ENCODE results near the gene OXSR1.
"Not testable (repeated sequence)": the region's sequence is repeated elsewhere in the genome, so short reads cannot be mapped to it uniquely, and the experiment has no call there.

OXSR1 gene

DNA sequence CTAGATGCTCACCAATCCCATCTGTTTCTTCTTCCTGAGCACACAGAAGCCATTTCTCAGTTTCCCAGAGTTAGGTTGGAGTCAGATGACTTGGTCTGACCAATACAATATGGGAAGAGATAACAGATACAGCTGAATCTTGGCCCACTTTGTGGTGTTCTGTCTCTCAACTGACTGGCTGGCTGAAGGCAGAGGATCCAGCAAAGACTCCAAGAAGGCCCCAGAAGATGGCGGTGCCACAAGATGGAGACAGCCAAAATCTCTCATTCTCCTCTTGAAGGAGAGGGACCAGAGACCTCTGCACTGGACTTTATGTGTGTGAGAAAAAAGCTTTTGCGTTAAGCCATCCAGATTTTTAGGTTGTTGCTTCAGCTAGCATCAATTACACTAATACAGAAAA, 8.2 kb upstream of the OXSR1 start:
- WGBS (ENCODE audit: insufficient coverage), result 89% methylated on average over 1 of the region's 2 CpGs
- H3K27me3 ChIP-seq (replicated peaks in 2 of 5; ENCODE audit: control insufficient read depth in 4 of 5, insufficient read depth in 5 of 5, low read length in 4 of 5), result no peaks in the 10 kb centered on the region
- H3K4me1 ChIP-seq (ENCODE audit: control extremely low read depth in 1 of 4, control insufficient read depth in 4 of 4, insufficient read depth in 4 of 4, low read length in 3 of 4), result peaks cover 0 to 10% (median 0%) of the 10 kb centered on the region in 4 experiments
- CTCF ChIA-PET, result interaction anchor here (0.6 to 3.0 kb wide), 3 partner anchors 8 to 669 kb away, joined by 3 to 10 read pairs (median 3); partner anchors contain the start of genes ACAA1, MYD88 and OXSR1
- no peak overlapping the region for H3K27ac ChIP-seq (ENCODE audit: insufficient read depth in 1 of 2, low read depth in 1 of 2, low read length in 2 of 2, poor library complexity in 1 of 2, severe bottlenecking in 2 of 2)
- DNase-seq, result no peak
- POLR2A ChIA-PET, result no interaction called here
- H3K36me3 ChIP-seq (ENCODE audit: control insufficient read depth in 4 of 4, insufficient read depth in 4 of 4, low read length in 3 of 4), result no peaks in the 10 kb centered on the region
- H3K4me3 ChIP-seq (ENCODE audit: control insufficient read depth in 1 of 7, extremely low read depth in 1 of 7, insufficient read depth in 4 of 7, low read depth in 2 of 7, low read length in 6 of 7), result no peak overlapping the region
- no peaks in the 10 kb centered on the region for H3K9me3 ChIP-seq (ENCODE audit: control extremely low read depth in 1 of 5, control insufficient read depth in 4 of 5, insufficient read depth in 2 of 5, low read depth in 1 of 5, low read length in 4 of 5)

DNA sequence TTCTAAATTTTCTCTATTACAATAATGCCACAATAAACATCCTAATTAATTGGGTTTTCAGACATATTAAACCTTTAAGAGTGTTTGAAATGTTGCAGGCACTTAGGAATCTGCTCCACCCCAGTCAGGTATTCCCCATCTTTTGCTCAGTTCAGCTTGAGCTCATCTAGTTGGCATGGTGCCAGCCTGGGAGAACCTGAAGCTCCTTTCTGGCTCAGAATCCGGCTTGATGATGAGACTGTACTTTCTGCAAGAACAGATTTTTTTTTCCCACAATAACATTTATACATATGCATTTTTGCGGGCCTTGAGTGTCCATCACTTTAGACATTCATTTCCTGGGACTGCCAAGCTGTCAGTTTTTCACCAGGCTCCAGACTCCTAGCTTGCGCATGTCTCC, 7.7 kb upstream of the OXSR1 start:
- WGBS (ENCODE audit: insufficient coverage), result 93% methylated on average over 3 of the region's 3 CpGs
- H3K4me3 ChIP-seq (ENCODE audit: control insufficient read depth in 1 of 7, extremely low read depth in 1 of 7, insufficient read depth in 4 of 7, low read depth in 2 of 7, low read length in 6 of 7), result no peak overlapping the region
- POLR2A ChIA-PET, result no interaction called here
- no peaks in the 10 kb centered on the region for H3K27me3 ChIP-seq (replicated peaks in 2 of 5; ENCODE audit: control insufficient read depth in 4 of 5, insufficient read depth in 5 of 5, low read length in 4 of 5)
- H3K9me3 ChIP-seq (ENCODE audit: control extremely low read depth in 1 of 5, control insufficient read depth in 4 of 5, insufficient read depth in 2 of 5, low read depth in 1 of 5, low read length in 4 of 5), result no peaks in the 10 kb centered on the region
- H3K27ac ChIP-seq (ENCODE audit: insufficient read depth in 1 of 2, low read depth in 1 of 2, low read length in 2 of 2, poor library complexity in 1 of 2, severe bottlenecking in 2 of 2), result no peak overlapping the region
- H3K4me1 ChIP-seq (ENCODE audit: control extremely low read depth in 1 of 4, control insufficient read depth in 4 of 4, insufficient read depth in 4 of 4, low read length in 3 of 4), result peaks cover 0 to 8% (median 0%) of the 10 kb centered on the region in 4 experiments
- CTCF ChIA-PET, result interaction anchor here (3.0 kb wide), 1 partner anchor 20 kb away, joined by 10 read pairs; the partner anchor contains the start of genes ACAA1 and MYD88
- no peak for DNase-seq
- no peaks in the 10 kb centered on the region for H3K36me3 ChIP-seq (ENCODE audit: control insufficient read depth in 4 of 4, insufficient read depth in 4 of 4, low read length in 3 of 4)

DNA sequence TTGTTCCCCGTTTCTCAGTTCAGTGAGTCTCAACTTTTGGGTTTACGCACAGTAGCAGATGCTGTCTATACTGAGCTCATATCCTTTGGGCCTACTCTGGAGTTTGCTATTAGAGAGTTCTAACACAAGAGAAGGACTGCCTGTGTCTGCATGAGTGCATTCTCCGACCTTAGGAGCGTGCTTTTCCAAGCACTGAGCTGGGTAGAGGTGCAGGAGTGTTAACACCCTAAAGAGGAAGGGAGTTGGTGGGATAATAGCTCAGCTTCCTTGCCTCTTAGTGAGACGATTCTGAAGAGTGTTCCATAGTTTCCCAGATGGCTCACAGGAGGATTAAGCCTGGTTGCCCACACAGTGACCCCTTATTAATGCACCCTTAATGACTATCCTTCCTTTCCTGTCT, 6.9 kb upstream of the OXSR1 start:
- H3K27ac ChIP-seq (ENCODE audit: insufficient read depth in 1 of 2, low read depth in 1 of 2, low read length in 2 of 2, poor library complexity in 1 of 2, severe bottlenecking in 2 of 2), result no peak overlapping the region
- DNase-seq, result no peak
- H3K9me3 ChIP-seq (ENCODE audit: control extremely low read depth in 1 of 5, control insufficient read depth in 4 of 5, insufficient read depth in 2 of 5, low read depth in 1 of 5, low read length in 4 of 5), result no peaks in the 10 kb centered on the region
- H3K36me3 ChIP-seq (ENCODE audit: control insufficient read depth in 4 of 4, insufficient read depth in 4 of 4, low read length in 3 of 4), result no peaks in the 10 kb centered on the region
- WGBS (ENCODE audit: insufficient coverage), result 87% methylated on average over 2 of the region's 5 CpGs
- H3K4me3 ChIP-seq (ENCODE audit: control insufficient read depth in 1 of 7, extremely low read depth in 1 of 7, insufficient read depth in 4 of 7, low read depth in 2 of 7, low read length in 6 of 7), result no peak overlapping the region
- H3K27me3 ChIP-seq (replicated peaks in 2 of 5; ENCODE audit: control insufficient read depth in 4 of 5, insufficient read depth in 5 of 5, low read length in 4 of 5), result no peaks in the 10 kb centered on the region
- CTCF ChIA-PET, result interaction anchor here (0.8 to 3.0 kb wide), 2 partner anchors 9 to 21 kb away, joined by 4 to 10 read pairs; partner anchors contain the start of genes ACAA1 and MYD88
- H3K4me1 ChIP-seq (ENCODE audit: control extremely low read depth in 1 of 4, control insufficient read depth in 4 of 4, insufficient read depth in 4 of 4, low read length in 3 of 4), result no peaks in the 10 kb centered on the region
- POLR2A ChIA-PET, result no interaction called here

DNA sequence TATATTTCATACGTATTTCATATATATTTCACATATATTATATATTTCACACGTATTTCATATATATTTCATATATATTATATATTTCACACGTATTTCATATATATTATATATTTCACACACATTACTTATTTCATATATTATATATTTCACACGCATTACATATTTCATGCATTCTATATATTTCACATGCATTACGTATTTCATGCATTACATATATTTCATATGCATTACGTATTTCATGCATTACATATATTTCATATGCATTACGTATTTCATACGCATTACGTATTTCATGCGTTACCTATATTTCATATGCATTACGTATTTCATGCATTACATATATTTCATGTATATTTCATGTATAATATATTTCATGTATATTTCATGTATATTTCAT, 4.6 kb upstream of the OXSR1 start:
- CTCF ChIA-PET; H3K9me3 ChIP-seq (ENCODE audit: control extremely low read depth in 1 of 5, control insufficient read depth in 4 of 5, insufficient read depth in 2 of 5, low read depth in 1 of 5, low read length in 4 of 5); H3K4me3 ChIP-seq (ENCODE audit: control insufficient read depth in 1 of 7, extremely low read depth in 1 of 7, insufficient read depth in 4 of 7, low read depth in 2 of 7, low read length in 6 of 7); DNase-seq; POLR2A ChIA-PET; H3K27me3 ChIP-seq (replicated peaks in 2 of 5; ENCODE audit: control insufficient read depth in 4 of 5, insufficient read depth in 5 of 5, low read length in 4 of 5); H3K36me3 ChIP-seq (ENCODE audit: control insufficient read depth in 4 of 4, insufficient read depth in 4 of 4, low read length in 3 of 4); H3K4me1 ChIP-seq (ENCODE audit: control extremely low read depth in 1 of 4, control insufficient read depth in 4 of 4, insufficient read depth in 4 of 4, low read length in 3 of 4); H3K27ac ChIP-seq (ENCODE audit: insufficient read depth in 1 of 2, low read depth in 1 of 2, low read length in 2 of 2, poor library complexity in 1 of 2, severe bottlenecking in 2 of 2): not testable (repeated sequence)
- 100% methylated on average over 1 of the region's 11 CpGs for WGBS (ENCODE audit: insufficient coverage)

DNA sequence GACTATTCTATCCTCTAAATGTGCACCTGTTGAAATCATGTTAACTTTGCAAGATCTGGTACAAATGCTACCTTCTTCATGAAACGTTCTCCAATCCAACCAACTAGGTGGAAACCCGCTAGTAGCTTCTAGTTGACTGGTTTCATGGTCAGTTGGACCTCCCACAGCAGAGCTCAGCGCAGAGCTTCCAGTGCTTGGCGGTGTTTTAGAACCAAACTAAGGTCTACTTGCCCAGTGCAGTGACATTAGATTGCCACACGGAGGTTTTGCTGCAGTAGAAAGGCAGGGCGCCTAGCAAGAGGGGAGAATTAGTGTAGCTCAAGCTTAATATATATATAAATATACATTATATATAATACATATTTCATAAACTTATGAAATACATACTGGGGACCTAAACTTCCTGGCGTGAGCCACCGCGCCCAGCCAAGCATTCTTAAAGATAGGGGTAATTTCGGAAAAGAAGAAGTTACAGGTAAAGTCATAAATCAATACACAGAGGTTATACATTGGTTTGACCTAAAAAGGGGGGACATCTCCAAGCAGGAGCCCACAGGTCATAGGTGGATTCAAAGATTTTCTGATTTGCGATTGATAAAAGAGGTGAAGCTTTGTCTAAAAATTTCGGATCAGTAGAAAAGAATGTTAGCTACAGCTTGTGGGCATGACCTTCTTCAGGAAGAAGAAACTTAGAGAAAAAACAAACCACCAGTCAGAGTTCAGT, 2.1 kb upstream of the OXSR1 start:
- H3K9me3 ChIP-seq (ENCODE audit: control extremely low read depth in 1 of 5, control insufficient read depth in 4 of 5, insufficient read depth in 2 of 5, low read depth in 1 of 5, low read length in 4 of 5), result no peaks in the 10 kb centered on the region
- CTCF ChIA-PET, result interaction anchor here (0.7 to 4.4 kb wide), 9 partner anchors 10 to 483 kb away, joined by 3 to 27 read pairs (median 4); partner anchors contain the start of genes ACAA1 and MYD88
- peak; percentile 51 to 78 (median 71) for DNase-seq
- no peak overlapping the region for H3K4me3 ChIP-seq (ENCODE audit: control insufficient read depth in 1 of 7, extremely low read depth in 1 of 7, insufficient read depth in 4 of 7, low read depth in 2 of 7, low read length in 6 of 7)
- WGBS (ENCODE audit: insufficient coverage), result 95% methylated on average over 8 of the region's 12 CpGs
- peak overlapping the region in 1 of 2 experiments; percentile 100 for H3K27ac ChIP-seq (ENCODE audit: insufficient read depth in 1 of 2, low read depth in 1 of 2, low read length in 2 of 2, poor library complexity in 1 of 2, severe bottlenecking in 2 of 2)
- H3K27me3 ChIP-seq (replicated peaks in 2 of 5; ENCODE audit: control insufficient read depth in 4 of 5, insufficient read depth in 5 of 5, low read length in 4 of 5), result no peaks in the 10 kb centered on the region
- no peaks in the 10 kb centered on the region for H3K36me3 ChIP-seq (ENCODE audit: control insufficient read depth in 4 of 4, insufficient read depth in 4 of 4, low read length in 3 of 4)
- POLR2A ChIA-PET, result no interaction called here
- H3K4me1 ChIP-seq (ENCODE audit: control extremely low read depth in 1 of 4, control insufficient read depth in 4 of 4, insufficient read depth in 4 of 4, low read length in 3 of 4), result peaks cover 9 to 24% (median 20%) of the 10 kb centered on the region in 4 experiments

DNA sequence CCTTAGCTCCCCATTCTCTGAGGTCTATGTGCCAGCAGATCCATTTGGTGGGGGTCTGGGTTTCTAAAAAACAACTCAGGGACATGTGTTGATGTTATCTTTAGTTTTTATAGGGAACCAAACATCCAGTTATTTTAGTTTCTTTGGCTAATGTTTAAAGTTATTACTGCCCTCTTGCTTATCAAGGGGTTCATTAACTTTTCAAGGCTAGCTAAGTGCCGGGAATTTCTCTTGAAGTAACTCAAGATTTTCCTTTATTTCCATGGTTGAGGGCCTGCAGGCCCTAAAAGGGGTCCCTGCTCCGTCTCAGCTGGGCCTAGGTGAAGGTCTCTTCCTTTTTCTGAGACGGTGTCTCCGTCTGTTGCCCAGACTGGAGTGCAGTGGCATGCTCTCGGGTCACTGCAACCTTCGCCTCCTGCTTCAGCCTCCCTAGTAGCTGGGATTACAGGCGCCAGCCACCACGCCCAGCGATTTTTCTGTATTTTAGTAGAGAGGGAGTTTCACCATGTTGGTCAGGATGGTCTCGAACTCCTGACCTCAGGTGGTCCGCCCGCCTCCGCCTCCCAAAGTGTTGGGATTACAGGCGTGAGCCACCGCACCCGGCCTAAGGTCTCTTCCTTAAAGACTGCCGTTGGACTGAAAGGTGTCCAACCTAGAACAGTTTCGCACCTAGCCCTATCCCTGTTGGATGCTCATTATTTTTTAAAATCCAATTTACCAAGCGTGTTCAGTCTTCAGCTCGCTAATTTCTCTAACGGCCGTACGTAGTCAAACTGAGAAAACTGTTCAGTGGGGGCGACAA, 1.3 kb upstream of the OXSR1 start:
- H3K27ac ChIP-seq (ENCODE audit: insufficient read depth in 1 of 2, low read depth in 1 of 2, low read length in 2 of 2, poor library complexity in 1 of 2, severe bottlenecking in 2 of 2), result peak overlapping the region; percentile 99 to 100
- no peaks in the 10 kb centered on the region for H3K27me3 ChIP-seq (replicated peaks in 2 of 5; ENCODE audit: control insufficient read depth in 4 of 5, insufficient read depth in 5 of 5, low read length in 4 of 5)
- no peak for DNase-seq
- POLR2A ChIA-PET, result interaction anchor here (1.4 to 2.1 kb wide), 3 partner anchors 11 to 26 kb away, joined by 6 to 17 read pairs (median 9); partner anchors contain the start of genes ACAA1 and MYD88
- 74% methylated on average over 23 of the region's 24 CpGs for WGBS (ENCODE audit: insufficient coverage)
- CTCF ChIA-PET, result interaction anchor here (0.7 to 4.4 kb wide), 11 partner anchors 9 to 484 kb away, joined by 3 to 27 read pairs (median 4); partner anchors contain the start of genes ACAA1 and MYD88
- no peaks in the 10 kb centered on the region for H3K9me3 ChIP-seq (ENCODE audit: control extremely low read depth in 1 of 5, control insufficient read depth in 4 of 5, insufficient read depth in 2 of 5, low read depth in 1 of 5, low read length in 4 of 5)
- H3K4me1 ChIP-seq (ENCODE audit: control extremely low read depth in 1 of 4, control insufficient read depth in 4 of 4, insufficient read depth in 4 of 4, low read length in 3 of 4), result peaks cover 9 to 24% (median 20%) of the 10 kb centered on the region in 4 experiments
- H3K36me3 ChIP-seq (ENCODE audit: control insufficient read depth in 4 of 4, insufficient read depth in 4 of 4, low read length in 3 of 4), result no peaks in the 10 kb centered on the region
- H3K4me3 ChIP-seq (ENCODE audit: control insufficient read depth in 1 of 7, extremely low read depth in 1 of 7, insufficient read depth in 4 of 7, low read depth in 2 of 7, low read length in 6 of 7), result peak overlapping the region; percentile 71 to 91 (median 83)
